GM12892 (cell line): ENCODE results near the gene KCNIP3.

Source experiments
- POLR2A ChIP-seq: IDR thresholded peaks from 2 replicates; pipeline ENCODE4 v1.6.1; 2011; ENCODE audit warnings: low read depth, low read length, control low read depth
- POLR2AphosphoS5 ChIP-seq: IDR thresholded peaks from 2 replicates; pipeline ENCODE4 v1.6.1; 2011; ENCODE audit warnings: low read depth, low read length, control low read depth

DNA sequence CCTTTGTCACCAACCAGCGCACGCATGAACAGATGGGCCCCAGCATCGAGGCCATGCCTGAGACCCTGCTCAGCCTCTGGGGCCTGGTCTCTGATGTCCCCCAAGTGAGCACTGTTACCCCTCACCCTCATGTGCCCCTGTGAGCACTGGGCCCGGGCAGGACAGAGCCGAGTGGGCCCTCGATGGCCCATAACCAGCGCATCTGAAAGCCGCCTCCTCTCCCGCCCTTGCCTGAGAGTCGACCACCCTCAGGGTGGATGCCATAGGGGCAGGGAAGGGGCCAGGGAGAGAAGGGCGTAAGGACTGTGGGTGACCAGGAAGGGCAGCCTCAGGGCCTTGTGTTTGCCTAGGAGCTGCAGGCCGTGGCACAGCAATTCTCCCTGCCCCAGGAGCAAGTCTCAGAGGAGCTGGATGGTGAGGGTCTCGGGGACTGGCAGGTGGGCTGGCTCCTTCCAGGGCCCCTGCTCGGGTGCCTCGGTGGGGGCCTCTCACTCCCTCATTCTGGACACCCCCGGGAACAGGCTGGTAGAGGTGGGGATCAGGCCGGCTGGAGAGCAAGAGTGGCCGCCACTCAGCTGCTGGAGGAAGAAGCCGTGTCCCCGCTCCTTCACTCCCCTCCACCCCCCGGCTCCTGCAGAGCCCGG lies 20.8 kb upstream of the KCNIP3 start:
- TF ChIP-seq POLR2AphosphoS5 (no peak), POLR2A (no peak)
